Natural killer cell (primary cell): ENCODE results near the gene PIGT. TPM values are rescaled to one million over a fixed set of nuclear protein-coding genes. Genes with fewer than 3 reads are reported as not detected.

Experiments
- ATAC-seq, 3 donors: fragments of 150-1000 bp in 2 of 3; fragments of 200-7000 bp in 1 of 3; cut with Tn5 transposase; 1 replicate in 1 of 3; 2 replicates in 2 of 3; pipeline ENCODE4 v1.10.0; 2021; ENCODE audit warnings: mild to moderate bottlenecking in 2 of 3, moderate library complexity in 2 of 3
- DNase-seq, 2 donors: peaks; one replicate each; pipeline versions ENCODE4 v3.0.0 to v3.0.0-alpha.2; 2013 to 2021; ENCODE audit warnings: mixed read lengths in 1 of 2
- H3K27ac ChIP-seq: one replicate; pipeline ENCODE4 v1.5.1; 2013; ENCODE audit warnings: mild to moderate bottlenecking, low read length
- H3K27me3 ChIP-seq: one replicate; pipeline ENCODE4 v1.6.1; 2013; ENCODE audit warnings: low read length; ENCODE audit not compliant: control insufficient read depth, insufficient read depth
- H3K36me3 ChIP-seq: one replicate; pipeline ENCODE4 v1.6.1; 2013; ENCODE audit warnings: low read length; ENCODE audit not compliant: control insufficient read depth, insufficient read depth
- H3K4me1 ChIP-seq: one replicate; pipeline ENCODE4 v1.6.1; 2013; ENCODE audit warnings: low read length; ENCODE audit not compliant: control insufficient read depth, insufficient read depth
- H3K4me3 ChIP-seq: one replicate; pipeline ENCODE4 v1.5.1; 2013; ENCODE audit warnings: low read length
- H3K9me3 ChIP-seq: one replicate; pipeline ENCODE4 v1.6.1; 2013; ENCODE audit warnings: low read length; ENCODE audit not compliant: control insufficient read depth, insufficient read depth
- H3K27ac Mint-ChIP-seq, 2 donors: one replicate each; pipeline ENCODE4 v1.8.0; 2022; ENCODE audit warnings: mild to moderate bottlenecking in 2 of 2, mixed read lengths in 2 of 2, moderate library complexity in 1 of 2
- H3K27me3 Mint-ChIP-seq, 2 donors: one replicate each; pipeline ENCODE4 v1.8.0; 2022; ENCODE audit warnings: low read depth in 2 of 2, mixed read lengths in 2 of 2
- H3K36me3 Mint-ChIP-seq: one replicate; pipeline ENCODE4 v1.8.0; 2022; ENCODE audit warnings: mixed read lengths
- H3K4me1 Mint-ChIP-seq, 2 donors: one replicate each; pipeline ENCODE4 v1.8.0; 2022; ENCODE audit warnings: mixed read lengths in 2 of 2
- H3K4me3 Mint-ChIP-seq: one replicate; pipeline ENCODE4 v1.8.0; 2022; ENCODE audit warnings: mild to moderate bottlenecking, moderate library complexity, mixed read lengths
- H3K9me3 Mint-ChIP-seq, 2 donors: one replicate each; pipeline ENCODE4 v1.8.0; 2022; ENCODE audit warnings: mixed read lengths in 2 of 2
- WGBS: methylation state at CpG from one replicate; pipeline ENCODE4 v1.1.7; 2013; ENCODE audit warnings: missing lambda C conversion rate; ENCODE audit not compliant: insufficient coverage; 5-methylcytosine and 5-hydroxymethylcytosine counted together
- intact Hi-C: fragments of 100-400 bp; cut with micrococcal nuclease; formaldehyde crosslinking; loops from one replicate; pipeline ENCODE4 v1.14.2; 2022
- total RNA-seq, 4 donors: library from RNA; stranded (reverse); fragments of 120-200 nt in 1 of 4; gene quantifications; one replicate each; pipeline versions ENCODE4 v1.2.3 to v1.2.4, GENCODE V29; 2013 to 2022
- TF ChIP-seq, protein P1 (sequence below): fragments of 200-600 bp; IDR thresholded peaks from one replicate; pipeline ENCODE4 v1.8.0; 2022; ENCODE audit warnings: antibody characterized with exemption

The PIGT gene
- 100 to 1,000 TPM; 173 to 190 (median 187) TPM for total RNA-seq
- total RNA-seq (2013): 60.6 TPM

DNA sequence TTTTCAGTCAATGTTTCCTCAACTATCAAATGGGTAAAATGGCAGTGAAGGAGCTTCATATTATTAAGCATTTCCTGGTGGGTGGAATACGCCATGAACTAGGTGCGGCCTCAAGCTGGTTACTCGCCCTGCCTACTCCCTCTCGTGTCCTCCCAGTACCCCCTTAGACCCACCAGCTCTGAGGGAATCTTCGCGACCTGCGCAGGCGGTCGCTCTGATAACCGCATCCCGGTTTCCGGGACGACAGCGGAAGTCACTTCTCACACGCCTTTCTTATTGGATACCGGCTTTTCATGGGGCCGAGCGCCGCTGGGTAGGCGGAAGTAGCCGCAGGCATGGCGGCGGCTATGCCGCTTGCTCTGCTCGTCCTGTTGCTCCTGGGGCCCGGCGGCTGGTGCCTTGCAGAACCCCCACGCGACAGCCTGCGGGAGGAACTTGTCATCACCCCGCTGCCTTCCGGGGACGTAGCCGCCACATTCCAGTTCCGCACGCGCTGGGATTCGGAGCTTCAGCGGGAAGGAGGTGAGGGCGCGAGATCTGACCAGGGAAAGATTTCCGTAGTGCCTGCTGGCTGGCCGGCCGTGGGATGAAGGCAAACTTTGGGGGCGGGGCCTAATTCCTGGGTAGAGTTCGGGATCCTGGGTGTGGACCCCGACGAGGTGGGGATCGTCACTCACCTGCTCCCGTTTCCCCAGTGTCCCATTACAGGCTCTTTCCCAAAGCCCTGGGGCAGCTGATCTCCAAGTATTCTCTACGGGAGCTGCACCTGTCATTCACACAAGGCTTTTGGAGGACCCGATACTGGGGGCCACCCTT lies at the start of gene PIGT:
PIGT (plus strand) TSS at position 320 of the 816 bp plus-strand sequence; CDS start at position 336, 16 bp downstream.
- Mint-ChIP-seq H3K4me1 (peaks cover 36 to 43% of the 10 kb centered on the region in 2 donors), H3K9me3 (no peaks in the 10 kb centered on the region), H3K27ac (peak within 1 kb of the TSS; percentile 93 to 95), H3K4me3 (peak within 1 kb of the TSS; percentile 93), H3K27me3 (no peaks in the 10 kb centered on the region), H3K36me3 (peaks cover 8% of the 10 kb centered on the region)
- Histone ChIP-seq H3K4me3 (peak within 1 kb of the TSS; percentile 78), H3K9me3 (no peaks in the 10 kb centered on the region), H3K27ac (peak within 1 kb of the TSS; percentile 88), H3K27me3 (no peaks in the 10 kb centered on the region), H3K4me1 (peaks cover 22% of the 10 kb centered on the region), H3K36me3 (peaks cover 25% of the 10 kb centered on the region)
- DNase-seq (peak; percentile 86 to 97), ATAC-seq (peak; percentile 94 to 98 (median 95))
- 0% methylated on average over 52 of the region's 52 CpGs for WGBS
- intact Hi-C loops: loop anchor here (1.0 to 2.0 kb wide), 2 partner anchors 21 to 53 kb away; partner anchors contain the start of gene SYS1
- TF ChIP-seq, protein P1, sequence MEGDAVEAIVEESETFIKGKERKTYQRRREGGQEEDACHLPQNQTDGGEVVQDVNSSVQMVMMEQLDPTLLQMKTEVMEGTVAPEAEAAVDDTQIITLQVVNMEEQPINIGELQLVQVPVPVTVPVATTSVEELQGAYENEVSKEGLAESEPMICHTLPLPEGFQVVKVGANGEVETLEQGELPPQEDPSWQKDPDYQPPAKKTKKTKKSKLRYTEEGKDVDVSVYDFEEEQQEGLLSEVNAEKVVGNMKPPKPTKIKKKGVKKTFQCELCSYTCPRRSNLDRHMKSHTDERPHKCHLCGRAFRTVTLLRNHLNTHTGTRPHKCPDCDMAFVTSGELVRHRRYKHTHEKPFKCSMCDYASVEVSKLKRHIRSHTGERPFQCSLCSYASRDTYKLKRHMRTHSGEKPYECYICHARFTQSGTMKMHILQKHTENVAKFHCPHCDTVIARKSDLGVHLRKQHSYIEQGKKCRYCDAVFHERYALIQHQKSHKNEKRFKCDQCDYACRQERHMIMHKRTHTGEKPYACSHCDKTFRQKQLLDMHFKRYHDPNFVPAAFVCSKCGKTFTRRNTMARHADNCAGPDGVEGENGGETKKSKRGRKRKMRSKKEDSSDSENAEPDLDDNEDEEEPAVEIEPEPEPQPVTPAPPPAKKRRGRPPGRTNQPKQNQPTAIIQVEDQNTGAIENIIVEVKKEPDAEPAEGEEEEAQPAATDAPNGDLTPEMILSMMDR: no peak

DNA sequence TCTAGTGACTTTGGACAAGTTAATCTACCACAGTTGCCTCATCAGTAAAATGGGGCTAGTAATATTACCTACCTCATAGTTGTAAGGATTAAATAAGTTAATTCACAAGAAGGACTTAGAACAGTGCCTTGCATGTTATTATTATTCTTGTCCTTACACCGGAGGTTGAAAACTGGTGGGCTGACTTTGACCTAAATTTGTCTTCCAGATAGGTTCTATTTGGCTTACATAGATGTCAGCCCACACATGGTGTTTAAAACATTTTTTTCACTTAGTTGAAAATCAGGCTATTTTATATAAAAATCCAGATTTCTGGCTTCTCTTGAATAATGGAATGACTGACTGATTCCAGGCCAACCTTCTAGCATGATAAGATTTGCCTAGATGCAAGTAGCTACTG lies 49.7 kb upstream of the PIGT start:
- Histone ChIP-seq H3K27ac (no peak overlapping the region), H3K27me3 (no peaks in the 10 kb centered on the region), H3K9me3 (no peaks in the 10 kb centered on the region), H3K4me1 (peaks cover 36% of the 10 kb centered on the region), H3K4me3 (no peak overlapping the region), H3K36me3 (peaks cover 31% of the 10 kb centered on the region)
- Mint-ChIP-seq H3K27ac (no peak overlapping the region), H3K9me3 (no peaks in the 10 kb centered on the region), H3K36me3 (peaks cover 9% of the 10 kb centered on the region), H3K4me3 (peak overlapping the region; percentile 25), H3K27me3 (no peaks in the 10 kb centered on the region), H3K4me1 (peaks cover 47 to 56% of the 10 kb centered on the region in 2 donors)
- TF ChIP-seq, protein P1: no peak
- 100% methylated on average over 1 of the region's 1 CpG for WGBS
- intact Hi-C loops: no loop called here
- ATAC-seq: no peak
- no peak for DNase-seq

DNA sequence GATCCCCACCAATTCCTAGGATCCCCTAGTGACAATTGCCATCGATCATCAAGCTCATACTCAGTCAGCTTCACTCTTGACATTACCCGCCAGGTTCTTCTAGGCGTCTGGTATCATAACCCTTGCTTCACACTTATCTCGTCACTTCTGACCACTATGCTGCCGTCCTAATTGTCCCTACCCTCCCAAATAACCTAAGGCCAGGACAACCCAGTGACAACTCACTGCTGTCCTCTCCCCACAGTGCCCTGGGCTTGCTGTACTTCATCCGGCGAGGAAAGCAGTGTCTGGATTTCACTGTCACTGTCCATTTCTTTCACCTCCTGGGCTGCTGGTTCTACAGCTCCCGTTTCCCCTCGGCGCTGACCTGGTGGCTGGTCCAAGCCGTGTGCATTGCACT lies 49.3 kb upstream of the PIGT start:
- ATAC-seq (no peak), DNase-seq (no peak)
- H3K9me3 ChIP-seq: no peaks in the 10 kb centered on the region
- peaks cover 36% of the 10 kb centered on the region for H3K4me1 ChIP-seq
- no peaks in the 10 kb centered on the region for H3K27me3 ChIP-seq
- peaks cover 31% of the 10 kb centered on the region for H3K36me3 ChIP-seq
- intact Hi-C loops: no loop called here
- H3K9me3 Mint-ChIP-seq: no peaks in the 10 kb centered on the region
- no peak overlapping the region for H3K4me3 Mint-ChIP-seq
- peaks cover 9% of the 10 kb centered on the region for H3K36me3 Mint-ChIP-seq
- H3K27ac Mint-ChIP-seq: peak overlapping the region; percentile 83 to 88
- H3K4me1 Mint-ChIP-seq: peaks cover 47 to 61% of the 10 kb centered on the region in 2 donors
- no peaks in the 10 kb centered on the region for H3K27me3 Mint-ChIP-seq
- H3K27ac ChIP-seq: no peak overlapping the region
- TF ChIP-seq, protein P1: no peak
- 86% methylated on average over 11 of the region's 11 CpGs for WGBS
- no peak overlapping the region for H3K4me3 ChIP-seq
